H1 (cell line): Measurements from ENCODE around the gene DOCK8. TPM values are rescaled to one million over a fixed set of nuclear protein-coding genes. Genes with fewer than 3 reads are reported as not detected.

Experiments
- CTCF ChIA-PET: fragments of 300-600 bp; sonication (Branson Sonifier 250); formaldehyde crosslinking; loops from one replicate; lab custom pipeline; 2021; ENCODE audit not compliant: partially characterized antibody; lab: Charles Lee
- POLR2A ChIA-PET: fragments of 300-600 bp; sonication (Branson Sonifier 250); formaldehyde crosslinking; loops from one replicate; lab custom pipeline; 2021; ENCODE audit warnings: inconsistent platforms; ENCODE audit not compliant: partially characterized antibody; lab: Charles Lee
- DNase-seq, 2 experiments: peaks; one replicate each; pipeline versions ENCODE4 v3.0.0 to v3.0.0-alpha.2; 2010 to 2022; ENCODE audit warnings: low spot score in 2 of 2, low read depth in 1 of 2, mixed read lengths in 1 of 2
- FAIRE-seq: peaks from 2 replicates; lab custom pipeline; 2011; peaks lifted over from hg19 to GRCh38; lab: Jason Lieb, UNC
- H2AFZ ChIP-seq: 2 replicates; pipeline ENCODE4 v1.8.1; 2012; ENCODE audit warnings: low read length, inconsistent platforms
- H2AK5ac ChIP-seq: 2 replicates; pipeline ENCODE4 v1.6.1; 2013; ENCODE audit warnings: low read depth, low read length
- H2BK120ac ChIP-seq: replicated peaks from 2 replicates; pipeline ENCODE3; 2013; ENCODE audit warnings: low read depth, low read length, inconsistent platforms
- H2BK12ac ChIP-seq: 2 replicates; pipeline ENCODE4 v1.6.1; 2013; ENCODE audit warnings: low read depth, low read length
- H2BK15ac ChIP-seq: 2 replicates; pipeline ENCODE4 v1.6.1; 2013; ENCODE audit warnings: low read length
- H2BK20ac ChIP-seq: 2 replicates; pipeline ENCODE4 v1.6.1; 2013; ENCODE audit warnings: low read length
- H2BK5ac ChIP-seq: 2 replicates; pipeline ENCODE4 v1.6.1; 2013; ENCODE audit warnings: low read depth, low read length
- H3K14ac ChIP-seq: 2 replicates; pipeline ENCODE4 v1.6.1; 2013; ENCODE audit warnings: inconsistent platforms; ENCODE audit not compliant: insufficient read length
- H3K18ac ChIP-seq: 2 replicates; pipeline ENCODE4 v1.6.1; 2013; ENCODE audit warnings: low read length; ENCODE audit errors: extremely low read depth
- H3K23ac ChIP-seq: 2 replicates; pipeline ENCODE4 v1.6.1; 2013; ENCODE audit warnings: inconsistent platforms; ENCODE audit not compliant: insufficient read length
- H3K23me2 ChIP-seq: 2 replicates; pipeline ENCODE4 v1.6.1; 2013; ENCODE audit warnings: low read depth, low read length
- H3K27ac ChIP-seq: 2 replicates; pipeline ENCODE4 v1.6.1; 2011; ENCODE audit warnings: low read depth, low read length, inconsistent platforms
- H3K27me3 ChIP-seq, 4 experiments: replicated peaks in 1 of 4; 1 replicate in 1 of 4; 2 replicates in 3 of 4; pipeline versions ENCODE4 v1.6.1 to v1.8.1; 2011 to 2013; ENCODE audit warnings: low read length in 3 of 4, mild to moderate bottlenecking in 3 of 4, inconsistent platforms in 2 of 4, mixed read lengths in 2 of 4, moderate library complexity in 1 of 4; ENCODE audit not compliant: control insufficient read depth in 3 of 4, insufficient read depth in 3 of 4; ENCODE audit errors: extremely low read depth in 1 of 4
- H3K36me3 ChIP-seq, 4 experiments: 2 replicates each; pipeline versions ENCODE4 v1.6.1 to v1.8.1; 2011 to 2013; ENCODE audit warnings: mild to moderate bottlenecking in 4 of 4, low read length in 3 of 4, moderate library complexity in 2 of 4, control low read depth in 1 of 4, inconsistent platforms in 1 of 4; ENCODE audit not compliant: insufficient read depth in 4 of 4, control insufficient read depth in 2 of 4
- H3K4ac ChIP-seq: replicated peaks from 2 replicates; pipeline ENCODE3; 2013; ENCODE audit warnings: low read length, low read depth, mixed read lengths, inconsistent platforms; ENCODE audit not compliant: insufficient read length
- H3K4me1 ChIP-seq, 4 experiments: replicated peaks in 1 of 4; 1 replicate in 1 of 4; 2 replicates in 3 of 4; pipeline versions ENCODE4 v1.6.1 to v1.8.1; 2011 to 2013; ENCODE audit warnings: low read length in 3 of 4, inconsistent platforms in 2 of 4, mixed read lengths in 1 of 4; ENCODE audit not compliant: insufficient read depth in 4 of 4, control insufficient read depth in 3 of 4
- H3K4me2 ChIP-seq, 2 experiments: 2 replicates each; pipeline versions ENCODE4 v1.6.1 to v1.8.1; 2011 to 2013; ENCODE audit warnings: low read depth in 2 of 2, low read length in 2 of 2, control low read depth in 1 of 2, inconsistent platforms in 1 of 2, mild to moderate bottlenecking in 1 of 2; ENCODE audit not compliant: insufficient read depth in 1 of 2
- H3K4me3 ChIP-seq, 4 experiments: fragments of 200-600, 300-600 bp in 1 of 4; sonication (generic), shearing (Covaris generic), sonication (Bioruptor Twin) in 1 of 4; 2 replicates each; pipeline versions ENCODE4 v1.5.1 to v1.8.1; 2011 to 2016; ENCODE audit warnings: low read length in 4 of 4, low read depth in 3 of 4, control low read depth in 2 of 4, inconsistent platforms in 2 of 4, mild to moderate bottlenecking in 2 of 4, mixed read lengths in 1 of 4, moderate library complexity in 1 of 4; ENCODE audit not compliant: insufficient read depth in 2 of 4; ENCODE audit errors: extremely low read depth in 1 of 4
- H3K56ac ChIP-seq: replicated peaks from 2 replicates; pipeline ENCODE3; 2013; ENCODE audit warnings: low read depth, mild to moderate bottlenecking, mixed read lengths, low read length, inconsistent platforms; ENCODE audit not compliant: insufficient read length
- H3K79me1 ChIP-seq: 2 replicates; pipeline ENCODE4 v1.6.1; 2013; ENCODE audit warnings: low read depth, low read length, control low read depth
- H3K79me2 ChIP-seq, 2 experiments: 2 replicates each; pipeline versions ENCODE4 v1.6.1 to v1.8.1; 2012 to 2013; ENCODE audit warnings: low read length in 2 of 2, mild to moderate bottlenecking in 2 of 2, inconsistent platforms in 1 of 2; ENCODE audit not compliant: insufficient read depth in 2 of 2, control insufficient read depth in 1 of 2
- H3K9ac ChIP-seq, 4 experiments: replicated peaks in 1 of 4; 1 replicate in 1 of 4; 2 replicates in 3 of 4; pipeline versions ENCODE4 v1.6.1 to v1.8.1; 2011 to 2013; ENCODE audit warnings: low read depth in 3 of 4, low read length in 3 of 4, control low read depth in 2 of 4, mild to moderate bottlenecking in 2 of 4, moderate library complexity in 2 of 4, inconsistent platforms in 1 of 4; ENCODE audit errors: extremely low read depth in 1 of 4
- H3K9me3 ChIP-seq, 2 experiments: 2 replicates each; pipeline versions ENCODE4 v1.6.1 to v1.8.1; 2012 to 2013; ENCODE audit warnings: mild to moderate bottlenecking in 2 of 2, moderate library complexity in 2 of 2, control low read depth in 1 of 2, inconsistent platforms in 1 of 2, low read depth in 1 of 2, low read length in 1 of 2, mixed read lengths in 1 of 2; ENCODE audit not compliant: insufficient read depth in 2 of 2
- H4K20me1 ChIP-seq, 2 experiments: replicated peaks in 1 of 2; 2 replicates each; pipeline versions ENCODE3 to v1.8.1; 2011 to 2013; ENCODE audit warnings: inconsistent platforms in 2 of 2, low read length in 2 of 2, mild to moderate bottlenecking in 1 of 2; ENCODE audit not compliant: insufficient read depth in 2 of 2, control insufficient read depth in 1 of 2
- H4K5ac ChIP-seq: 2 replicates; pipeline ENCODE4 v1.6.1; 2013; ENCODE audit warnings: low read length, low read depth, mixed read lengths, inconsistent platforms; ENCODE audit not compliant: insufficient read length
- H4K8ac ChIP-seq: 2 replicates; pipeline ENCODE4 v1.8.0; 2013; ENCODE audit warnings: mild to moderate bottlenecking, moderate library complexity, low read length, inconsistent platforms; ENCODE audit not compliant: insufficient read depth; ENCODE audit errors: extremely low read depth
- H4K91ac ChIP-seq: replicated peaks from 2 replicates; pipeline ENCODE3; 2013; ENCODE audit warnings: low read length, mixed read lengths, inconsistent platforms; ENCODE audit not compliant: insufficient read length
- RBBP5 ChIP-seq: IDR thresholded peaks from 2 replicates; pipeline ENCODE4 v1.7.1; 2012; ENCODE audit warnings: low read depth, mild to moderate bottlenecking, inconsistent platforms, low read length, moderate library complexity, borderline replicate concordance
- SUZ12 ChIP-seq: fragments of 200-600 bp; sonication (generic); IDR thresholded peaks from 2 replicates; pipeline ENCODE4 v1.6.1; 2012; ENCODE audit warnings: mild to moderate bottlenecking, inconsistent platforms, low read length, moderate library complexity, mixed read lengths
- TAF7 ChIP-seq: optimal IDR thresholded peaks from 2 replicates; pipeline ENCODE3; 2011; ENCODE audit warnings: low read depth, mild to moderate bottlenecking, inconsistent platforms, low read length, moderate library complexity, borderline replicate concordance
- WGBS, 2 experiments: shearing (Covaris generic) in 1 of 2; methylation state at CpG; one replicate each; pipeline versions ENCODE4 v1.1.6 to v1.1.7; 2013 to 2015; ENCODE audit warnings: low lambda C conversion rate in 2 of 2, mixed read lengths in 2 of 2, inconsistent platforms in 1 of 2, low coverage in 1 of 2, missing lambda C conversion rate in 1 of 2; ENCODE audit not compliant: insufficient replicate concordance in 2 of 2, insufficient coverage in 1 of 2, insufficient read length in 1 of 2; ENCODE audit errors: extremely low coverage in 1 of 2, missing lambda C conversion rate in 1 of 2; 5-methylcytosine and 5-hydroxymethylcytosine counted together
- polyA plus RNA-seq, 7 experiments: library from polyadenylated mRNA; depleted of rRNA in 3 of 7; stranded (reverse) in 5 of 7; unstranded in 2 of 7; fragments of >200 nt in 5 of 7; fragments of 200-250 nt in 2 of 7; gene quantifications; 1 replicate in 5 of 7; 2 replicates in 1 of 7; 4 replicates in 1 of 7; pipeline versions ENCODE4 v1.2.1 to v1.2.3, GENCODE V29; 2011 to 2013; ENCODE audit warnings: missing spikeins in 2 of 7, mixed read lengths in 2 of 7
- total RNA-seq: library from RNA; stranded (reverse); fragmentation: NEBNext Ultra II Directional; extraction: Animal tissue kit (Norgen Biotek cat#: 25700); gene quantifications from 2 replicates; pipeline ENCODE4 v1.2.1, GENCODE V29; 2021

DOCK8 gene
- total and polyA plus RNA-seq, 2 of the 8 experiments (the other 6 are each of a cell fraction or from before 2014, with no cell fraction given), result 0.57 to 2.0 TPM

GRCh38 chr9:441126-441525 is 226.5 kb downstream of the DOCK8 start:
- POLR2A ChIA-PET, result interaction anchor here (1.2 kb wide), 1 partner anchor 16 kb away, joined by 3 read pairs; no protein-coding TSS in a partner anchor
- no peak overlapping the region for H3K9ac ChIP-seq
- CTCF ChIA-PET, result no interaction called here

More at GRCh38 chr9:441126-441525, 226.5 kb downstream of the DOCK8 start:
- Histone ChIP-seq H3K56ac (no peak overlapping the region), H2BK120ac (no peak overlapping the region), H2BK12ac (no peak overlapping the region), H3K9me3 (peaks cover 2 to 7% of the 10 kb centered on the region in 2 experiments; a peak in 3 of 4 replicates), H3K27ac (no peak overlapping the region), H3K27me3 (no peaks in the 10 kb centered on the region), H3K23ac (no peak overlapping the region), H3K23me2 (no peaks in the 10 kb centered on the region), H4K20me1 (no peaks in the 10 kb centered on the region), H4K91ac (no peak overlapping the region), H4K8ac (no peak overlapping the region), H2BK15ac (no peak overlapping the region), H3K18ac (no peak overlapping the region), H3K4me3 (no peak overlapping the region), H3K4me1 (no peaks in the 10 kb centered on the region; a peak in 1 of 7 replicates), H3K14ac (no peak overlapping the region), H2AK5ac (no peak overlapping the region), H3K36me3 (peaks cover 0 to 3% (median 0%) of the 10 kb centered on the region in 4 experiments; a peak in 1 of 8 replicates), H3K4me2 (no peak overlapping the region), H4K5ac (no peak overlapping the region), H3K79me2 (no peaks in the 10 kb centered on the region), H3K4ac (no peak overlapping the region), H2BK5ac (no peak overlapping the region), H3K79me1 (no peaks in the 10 kb centered on the region), H2AFZ (no peak overlapping the region), H2BK20ac (no peak overlapping the region)
- TF ChIP-seq TAF7, result no peak
- TF ChIP-seq SUZ12, result no peak
- TF ChIP-seq RBBP5, result no peak
- DNase-seq (no peak), FAIRE-seq (no peak)
- 88% methylated on average over 7 of the region's 7 CpGs; no CpG with 5 or more reads in 1 of the 2 experiments for WGBS, 2 experiments
